Thyroid gland (tissue), 4 donors: ENCODE results near the gene PLB1. TPM values are rescaled to one million over a fixed set of nuclear protein-coding genes. Genes with fewer than 3 reads are reported as not detected.

Experiments used
- DNase-seq, 2 donors: peaks; one replicate each; pipeline ENCODE4 v3.0.0-alpha.2; 2019
- H3K27ac ChIP-seq, 3 donors: fragments of 200-600 bp; sonication (generic); 1 replicate in 2 of 3; 2 replicates in 1 of 3; pipeline ENCODE4 v1.5.1; 2016 to 2019; ENCODE audit warnings: mild to moderate bottlenecking in 1 of 3, moderate library complexity in 1 of 3
- H3K27me3 ChIP-seq: fragments of 200-600 bp; sonication (generic); one replicate; pipeline ENCODE4 v1.5.1; 2019
- H3K36me3 ChIP-seq, 2 donors: fragments of 200-600 bp; sonication (generic); one replicate each; pipeline ENCODE4 v1.5.1; 2016 to 2019
- H3K4me1 ChIP-seq, 2 donors: fragments of 200-600 bp; sonication (generic); one replicate each; pipeline ENCODE4 v1.5.1; 2017 to 2019
- H3K4me3 ChIP-seq, 3 donors: fragments of 200-600 bp; sonication (generic); replicated peaks in 1 of 3; 1 replicate in 2 of 3; 2 replicates in 1 of 3; pipeline ENCODE4 v1.5.1; 2016; ENCODE audit warnings: mild to moderate bottlenecking in 1 of 3
- H3K9me3 ChIP-seq: fragments of 200-600 bp; sonication (generic); one replicate; pipeline ENCODE4 v1.5.1; 2017
- POLR2A ChIP-seq, 2 donors: fragments of 450-650 bp; IDR thresholded peaks; one replicate each; pipeline ENCODE4 v1.6.1; 2017; ENCODE audit warnings: antibody characterized with exemption in 2 of 2, mild to moderate bottlenecking in 2 of 2, moderate library complexity in 1 of 2
- WGBS, 2 donors: methylation state at CpG; one replicate each; pipeline ENCODE4 v1.1.5; 2017; 5-methylcytosine and 5-hydroxymethylcytosine counted together
- intact Hi-C: fragments of 100-400 bp; cut with DNase I; formaldehyde crosslinking; loops from one replicate; pipeline ENCODE4 v1.15.1; 2023
- total RNA-seq, 4 donors: library from RNA; depleted of rRNA; stranded (reverse); fragments of >200 nt; gene quantifications; one replicate each; pipeline ENCODE4 v1.2.3, GENCODE V29; 2016
- TF ChIP-seq, protein P1 (sequence below), 6 experiments: fragments of 200-600 bp in 3 of 6; fragments of 450-650 bp in 3 of 6; sonication (generic) in 3 of 6; IDR thresholded peaks; one replicate each; pipeline ENCODE4 v1.5.1; 2016 to 2019; ENCODE audit warnings: antibody characterized with exemption in 6 of 6, mild to moderate bottlenecking in 2 of 6, inconsistent platforms in 1 of 6, moderate library complexity in 1 of 6

PLB1 gene
- total RNA-seq, 4 donors from 2014 or later, result 1.2 to 3.3 (median 1.8) TPM

GRCh38 chr2:28484835-28485234 lies 11.0 kb upstream of the PLB1 start:
- intact Hi-C loops, result no loop called here
- no peak overlapping the region for H3K27ac ChIP-seq

DNA sequence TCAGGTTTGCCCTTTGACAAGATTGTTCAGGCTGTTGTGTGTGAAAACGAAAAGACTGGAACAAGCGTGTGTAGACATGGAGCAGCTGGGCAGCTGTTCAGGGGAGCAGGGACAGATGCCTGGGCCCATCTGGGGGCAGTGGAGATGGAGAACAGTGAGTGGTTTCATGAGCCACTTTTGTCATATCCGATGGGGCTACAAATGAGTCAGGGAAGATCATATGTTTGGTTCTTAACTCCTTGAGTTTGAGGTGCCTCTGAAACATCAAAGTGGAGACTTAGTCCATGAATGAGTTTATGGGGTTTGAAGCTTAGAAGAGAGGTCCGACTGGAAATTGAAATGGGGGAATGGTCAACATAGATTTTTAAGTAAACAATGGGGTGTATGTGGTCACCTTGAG lies 9.3 kb upstream of the PLB1 start:
- intact Hi-C loops, result no loop called here
- Histone ChIP-seq H3K9me3 (no peaks in the 10 kb centered on the region), H3K4me3 (no peak overlapping the region), H3K27me3 (no peaks in the 10 kb centered on the region), H3K36me3 (no peaks in the 10 kb centered on the region), H3K27ac (no peak overlapping the region), H3K4me1 (no peaks in the 10 kb centered on the region)
- no peak for DNase-seq
- TF ChIP-seq, protein P1, sequence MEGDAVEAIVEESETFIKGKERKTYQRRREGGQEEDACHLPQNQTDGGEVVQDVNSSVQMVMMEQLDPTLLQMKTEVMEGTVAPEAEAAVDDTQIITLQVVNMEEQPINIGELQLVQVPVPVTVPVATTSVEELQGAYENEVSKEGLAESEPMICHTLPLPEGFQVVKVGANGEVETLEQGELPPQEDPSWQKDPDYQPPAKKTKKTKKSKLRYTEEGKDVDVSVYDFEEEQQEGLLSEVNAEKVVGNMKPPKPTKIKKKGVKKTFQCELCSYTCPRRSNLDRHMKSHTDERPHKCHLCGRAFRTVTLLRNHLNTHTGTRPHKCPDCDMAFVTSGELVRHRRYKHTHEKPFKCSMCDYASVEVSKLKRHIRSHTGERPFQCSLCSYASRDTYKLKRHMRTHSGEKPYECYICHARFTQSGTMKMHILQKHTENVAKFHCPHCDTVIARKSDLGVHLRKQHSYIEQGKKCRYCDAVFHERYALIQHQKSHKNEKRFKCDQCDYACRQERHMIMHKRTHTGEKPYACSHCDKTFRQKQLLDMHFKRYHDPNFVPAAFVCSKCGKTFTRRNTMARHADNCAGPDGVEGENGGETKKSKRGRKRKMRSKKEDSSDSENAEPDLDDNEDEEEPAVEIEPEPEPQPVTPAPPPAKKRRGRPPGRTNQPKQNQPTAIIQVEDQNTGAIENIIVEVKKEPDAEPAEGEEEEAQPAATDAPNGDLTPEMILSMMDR (IDR thresholded peaks at IDR 0.05), result no peak
- no peak for TF ChIP-seq POLR2A (IDR thresholded peaks at IDR 0.05)
- 92 to 95% methylated on average over 4 of the region's 4 CpGs for WGBS, 2 donors

More at GRCh38 chr2:28484835-28485234, 11.0 kb upstream of the PLB1 start:
- 94 to 98% methylated on average over 3 of the region's 3 CpGs for WGBS, 2 donors
- no peaks in the 10 kb centered on the region for H3K4me1 ChIP-seq
- no peaks in the 10 kb centered on the region for H3K36me3 ChIP-seq
- H3K4me3 ChIP-seq, result no peak overlapping the region
- no peaks in the 10 kb centered on the region for H3K9me3 ChIP-seq
- TF ChIP-seq, protein P1 (IDR thresholded peaks at IDR 0.05), result no peak
- TF ChIP-seq POLR2A (IDR thresholded peaks at IDR 0.05), result no peak
- no peaks in the 10 kb centered on the region for H3K27me3 ChIP-seq
- no peak for DNase-seq

DNA sequence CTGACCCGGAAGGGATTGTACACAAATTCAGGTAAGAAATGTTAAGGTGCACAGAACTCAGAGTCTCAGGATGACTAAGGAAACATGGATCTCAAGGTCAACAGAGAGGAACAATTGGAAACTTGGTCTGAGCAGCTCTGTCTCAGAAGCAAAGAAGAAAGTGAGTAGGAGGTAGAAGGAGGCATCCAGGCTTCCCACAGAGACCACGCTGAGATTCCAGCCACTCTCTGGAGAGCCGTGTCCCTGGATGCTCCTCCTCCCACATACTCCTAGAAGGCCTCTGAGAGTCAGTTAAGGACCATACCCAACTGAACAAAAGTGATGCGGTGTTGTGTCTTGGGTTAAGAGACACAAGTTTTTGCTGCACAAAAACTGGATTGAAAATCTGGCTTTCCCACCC lies 8.6 kb upstream of the PLB1 start:
- H3K27ac ChIP-seq, result no peak overlapping the region
- H3K4me3 ChIP-seq, result no peak overlapping the region
- DNase-seq, result no peak
- no peaks in the 10 kb centered on the region for H3K9me3 ChIP-seq
- H3K36me3 ChIP-seq, result no peaks in the 10 kb centered on the region
- H3K27me3 ChIP-seq, result no peaks in the 10 kb centered on the region
- WGBS, 2 donors, result 88 to 91% methylated on average over 4 of the region's 4 CpGs
- intact Hi-C loops, result no loop called here
- TF ChIP-seq, protein P1 (IDR thresholded peaks at IDR 0.05), result no peak
- TF ChIP-seq POLR2A (IDR thresholded peaks at IDR 0.05), result no peak
- H3K4me1 ChIP-seq, result no peaks in the 10 kb centered on the region

GRCh38 chr2:28488083-28488830 lies 7.6 kb upstream of the PLB1 start:
- WGBS, 2 donors, result 89 to 94% methylated on average over 5 to 6 of the region's 6 CpGs

More at GRCh38 chr2:28488083-28488830, 7.6 kb upstream of the PLB1 start:
- Histone ChIP-seq H3K4me3 (no peak overlapping the region), H3K36me3 (no peaks in the 10 kb centered on the region), H3K27ac (no peak overlapping the region), H3K4me1 (peaks cover 0 to 7% of the 10 kb centered on the region in 2 donors), H3K27me3 (no peaks in the 10 kb centered on the region), H3K9me3 (no peaks in the 10 kb centered on the region)
- TF ChIP-seq, protein P1 (IDR thresholded peaks at IDR 0.05), result no peak
- no peak for TF ChIP-seq POLR2A (IDR thresholded peaks at IDR 0.05)
- no peak for DNase-seq
- intact Hi-C loops, result no loop called here
